IPS DF 4.7 (cell line): ENCODE measurements around the gene CDH5.

Source experiments
- DNase-seq: peaks from one replicate; pipeline ENCODE4 v3.0.0-alpha.2; 2013; ENCODE audit warnings: low spot score; ENCODE audit errors: extremely low read depth

CDH5 gene

DNA sequence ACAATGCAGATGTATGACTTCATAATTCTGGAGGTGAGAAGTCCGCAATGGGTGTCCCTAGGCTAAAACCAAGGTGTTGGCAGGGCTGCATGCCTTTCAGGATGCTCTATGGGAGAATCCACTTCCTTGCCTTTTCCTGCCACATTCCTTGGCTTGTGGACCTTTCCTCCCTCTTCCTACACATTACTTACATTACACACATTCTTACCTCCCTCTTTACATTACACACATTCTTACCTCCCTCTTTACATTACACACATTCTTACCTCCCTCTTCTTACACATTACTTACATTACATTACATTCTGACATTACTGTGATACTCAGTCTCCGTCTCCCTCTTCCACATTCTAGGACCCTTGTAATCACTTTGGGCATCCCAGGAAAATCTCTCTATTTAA is 14.2 kb upstream of the CDH5 start:
- no peak for DNase-seq

DNA sequence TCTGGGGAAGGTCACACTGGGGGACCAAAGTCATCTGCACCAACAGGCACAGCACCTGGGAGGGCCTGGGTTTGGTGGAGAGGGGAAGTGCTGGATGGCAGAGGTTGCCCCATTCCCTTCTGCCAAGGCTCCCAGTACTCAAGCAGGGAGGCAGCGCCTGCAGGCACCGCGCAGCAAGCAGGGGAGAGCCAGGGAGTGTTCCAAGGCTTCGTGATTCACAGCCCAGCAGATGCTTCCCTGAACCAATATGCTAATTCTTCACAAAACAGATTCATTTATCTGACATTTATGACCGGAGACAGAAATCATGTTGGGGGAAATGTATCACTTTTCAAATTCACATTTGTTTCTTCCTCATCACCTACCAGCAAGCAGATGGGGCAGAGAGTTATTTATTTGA is 13.4 kb upstream of the CDH5 start:
- no peak for DNase-seq

DNA sequence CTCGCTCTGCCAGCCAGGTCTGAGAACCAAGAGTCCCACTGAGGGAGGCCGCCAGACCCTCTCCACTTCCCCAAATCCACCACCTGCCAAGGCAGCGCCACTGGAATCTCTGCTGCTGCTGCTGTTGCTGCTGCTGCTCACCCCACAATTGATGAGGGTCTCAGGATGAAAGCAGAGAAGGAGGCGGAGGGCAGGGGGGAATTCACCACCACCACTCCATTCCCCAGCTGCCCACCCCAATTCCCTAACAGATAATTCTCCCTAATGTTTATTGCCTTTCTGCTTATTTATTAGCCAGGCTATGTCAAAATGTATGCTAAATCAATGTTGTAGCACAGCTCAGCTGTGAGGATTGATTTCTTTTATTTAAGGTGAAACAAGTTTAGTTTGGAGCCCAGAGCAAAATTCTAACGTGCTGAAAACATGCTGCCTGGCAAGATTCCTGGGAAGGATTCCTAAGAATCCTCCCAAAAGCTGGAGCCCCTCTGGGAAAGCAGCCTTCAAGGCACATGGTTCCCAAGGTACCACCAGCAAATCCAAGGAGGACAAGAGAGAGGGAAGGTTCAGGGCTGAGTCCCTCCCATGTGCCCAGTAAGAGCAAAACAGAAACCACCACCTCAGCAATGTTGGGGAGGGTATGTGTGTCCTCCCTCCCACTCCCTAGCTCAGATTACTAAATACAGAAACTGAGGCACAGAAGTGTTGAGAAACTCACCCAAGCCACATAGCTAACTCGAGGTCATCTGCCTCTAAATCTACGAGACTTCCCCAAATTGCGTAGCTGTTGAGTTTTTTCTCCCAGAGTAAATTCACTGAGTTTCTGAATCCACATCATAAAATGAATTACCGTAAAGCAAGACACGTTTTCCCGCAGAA is 12.2 kb upstream of the CDH5 start:
- no peak for DNase-seq

DNA sequence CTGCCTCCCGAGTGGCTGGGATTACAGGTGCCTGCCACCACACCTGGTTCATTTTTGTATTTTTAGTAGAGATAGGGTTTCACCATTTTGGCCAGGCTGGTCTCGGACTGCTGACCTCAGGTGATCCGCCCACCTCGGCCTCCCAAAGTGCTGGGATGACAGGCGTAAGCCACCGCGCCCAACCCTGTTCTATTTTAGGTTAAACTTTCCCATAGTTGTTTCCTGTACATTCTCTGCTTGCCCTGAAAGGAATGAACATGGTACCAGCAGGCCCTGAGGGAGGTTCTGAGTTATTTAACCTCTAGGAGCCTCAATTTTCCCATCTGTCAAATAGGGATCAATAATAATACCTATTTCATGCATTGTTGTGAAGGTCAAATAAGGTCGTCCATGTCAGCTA is 11.0 kb upstream of the CDH5 start:
- no peak for DNase-seq

DNA sequence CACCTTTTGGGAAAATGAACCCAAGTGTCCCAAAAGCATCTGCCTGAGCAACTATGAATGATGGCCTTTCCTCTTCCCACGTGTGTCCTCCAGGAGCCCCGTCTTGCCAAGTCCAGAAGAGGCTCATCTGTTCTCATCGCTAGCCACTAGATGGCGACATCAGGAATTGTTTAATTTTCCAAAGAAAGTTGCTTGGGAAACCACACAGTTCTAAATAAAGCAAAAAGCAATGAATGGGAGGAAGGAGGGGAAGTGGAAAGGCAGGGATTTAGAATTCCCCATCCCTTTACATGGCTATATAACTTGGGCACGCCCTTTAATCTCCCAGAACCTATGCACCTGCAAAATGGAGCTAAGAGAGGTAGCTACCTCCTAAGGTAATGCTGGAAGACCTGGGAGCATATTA is 9.0 kb upstream of the CDH5 start:
- peak; percentile 51 for DNase-seq

DNA sequence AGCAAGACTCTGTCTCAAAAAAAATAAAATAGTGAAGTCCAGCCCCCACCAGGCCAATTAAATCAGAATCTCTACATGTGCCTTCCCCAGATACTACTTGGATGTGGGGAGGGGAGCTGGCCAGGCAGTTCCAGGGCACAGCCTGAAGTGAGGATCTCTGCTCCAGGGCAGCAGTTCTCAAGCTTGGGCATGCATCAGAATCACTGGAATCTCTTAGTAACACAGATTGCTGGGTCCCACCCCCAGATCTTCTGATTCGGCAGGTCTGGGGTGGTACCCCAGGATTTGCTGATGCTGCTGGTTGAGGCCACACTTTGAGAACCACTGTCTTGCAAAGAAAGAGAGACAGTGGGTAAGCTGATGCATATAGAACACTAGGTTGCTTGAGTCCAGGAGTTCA is 8.3 kb upstream of the CDH5 start:
- DNase-seq, result no peak

DNA sequence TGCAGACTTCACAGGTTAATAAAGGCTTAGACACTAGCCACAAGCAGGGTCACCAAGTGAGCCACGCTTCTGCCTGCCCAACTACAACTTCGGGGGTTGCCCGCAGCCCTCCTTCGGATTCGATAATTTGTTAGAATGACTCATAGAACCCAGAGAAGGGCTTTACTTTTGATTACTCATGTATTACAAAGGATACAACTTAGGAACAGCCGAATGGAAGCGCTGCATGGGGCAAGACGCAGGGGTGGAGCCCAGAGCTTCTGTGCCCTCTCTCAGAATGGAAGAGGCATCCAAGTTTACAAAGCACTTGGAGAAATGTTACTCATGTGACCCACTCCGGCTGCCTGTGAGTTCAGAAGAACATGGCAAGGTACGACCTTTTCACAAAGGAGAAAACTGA is 7.5 kb upstream of the CDH5 start:
- no peak for DNase-seq

DNA sequence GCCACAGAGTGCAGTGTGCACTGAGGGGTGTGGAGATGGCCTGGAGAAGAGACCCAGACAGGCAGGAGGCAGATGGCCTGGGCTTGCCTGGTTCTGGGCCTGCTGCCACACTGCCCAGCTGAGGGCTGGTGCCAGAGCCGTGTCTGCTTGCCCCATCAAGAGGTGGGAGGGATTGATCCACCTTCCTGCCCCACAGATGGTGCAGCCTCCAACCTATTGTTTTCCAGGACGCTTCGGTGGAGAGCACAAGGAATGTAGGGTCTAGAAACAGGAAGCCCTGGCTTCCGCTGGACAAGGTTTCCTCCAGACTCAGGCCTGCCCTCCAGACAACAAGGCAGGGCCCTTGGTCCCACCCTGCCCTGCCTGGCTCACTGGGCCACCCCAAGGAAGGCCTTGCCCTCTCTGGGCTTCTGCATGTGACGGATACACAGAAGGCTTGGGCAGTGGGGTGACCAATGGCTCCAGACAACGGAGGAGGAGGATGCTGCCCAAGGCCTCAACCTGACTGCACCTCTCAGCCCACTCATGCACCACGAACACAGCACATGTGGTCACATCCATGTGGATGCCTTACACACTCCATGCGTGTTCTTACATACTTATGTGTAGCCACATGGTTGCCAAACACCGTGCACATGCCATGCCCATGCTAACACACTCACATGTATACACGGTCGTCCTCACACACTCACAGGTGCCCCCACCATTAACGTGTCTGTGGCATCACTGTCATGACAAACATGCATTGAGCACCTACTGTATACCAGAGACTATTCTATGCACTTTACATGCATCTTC is 6.5 kb upstream of the CDH5 start:
- no peak for DNase-seq

DNA sequence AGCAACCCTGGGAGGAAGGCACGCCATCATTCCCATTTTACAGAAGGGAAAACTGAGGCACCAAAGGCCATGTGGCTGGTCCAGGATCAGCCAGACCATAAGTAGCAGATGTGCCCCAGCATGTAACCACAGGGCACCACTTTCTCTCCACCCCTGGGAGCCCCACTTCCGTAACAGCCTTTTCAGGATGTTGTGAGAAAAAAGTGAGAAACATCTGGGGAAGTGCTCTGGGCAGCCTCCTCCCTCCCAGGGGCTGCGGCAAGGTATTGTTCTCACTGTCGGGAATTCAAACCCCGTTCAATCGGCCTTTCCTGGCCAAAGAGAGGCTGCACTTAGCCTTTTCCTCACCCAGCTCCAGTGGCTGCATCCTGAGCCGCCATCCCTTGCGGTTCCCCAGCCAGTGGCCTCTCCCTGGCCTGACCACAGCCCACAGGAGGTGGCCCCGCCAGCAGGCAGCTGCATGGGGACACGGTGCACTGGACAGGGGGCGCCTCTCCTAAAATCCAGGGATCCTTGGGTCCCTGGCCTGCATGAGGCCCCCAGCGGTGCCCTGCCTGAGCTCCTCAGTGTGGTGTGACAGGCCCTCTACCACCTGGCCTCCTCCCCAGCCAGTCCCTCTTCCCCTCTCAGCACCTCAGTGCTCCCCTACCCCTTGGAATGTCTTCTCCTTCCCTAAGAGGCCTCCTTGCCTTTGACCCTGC is 5.7 kb upstream of the CDH5 start:
- no peak for DNase-seq

DNA sequence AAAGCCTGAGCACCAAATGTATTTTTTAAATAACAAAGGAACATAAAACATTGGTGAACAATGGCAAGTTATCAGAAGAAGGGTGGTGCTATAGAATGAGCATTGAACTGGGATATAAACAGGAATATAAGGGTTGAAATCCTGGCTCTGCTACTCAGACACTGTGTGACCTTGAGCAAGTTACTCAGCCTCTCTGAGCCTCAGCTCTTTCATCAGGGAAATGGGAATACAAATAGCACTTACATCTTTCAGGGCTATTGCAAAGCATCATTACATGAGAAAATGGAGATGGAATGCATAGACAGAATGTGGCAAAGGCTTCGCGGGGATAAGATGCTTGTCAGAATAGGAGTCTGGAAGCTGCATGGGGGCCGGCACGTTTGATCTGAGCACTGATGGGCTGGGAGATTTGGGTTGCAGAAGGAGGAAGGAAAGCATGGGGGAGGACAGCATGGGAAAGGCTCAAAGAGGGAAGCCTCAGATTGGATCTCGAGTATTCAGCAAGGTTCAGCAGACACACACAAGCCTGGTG is 4.8 kb upstream of the CDH5 start:
- DNase-seq, result no peak

DNA sequence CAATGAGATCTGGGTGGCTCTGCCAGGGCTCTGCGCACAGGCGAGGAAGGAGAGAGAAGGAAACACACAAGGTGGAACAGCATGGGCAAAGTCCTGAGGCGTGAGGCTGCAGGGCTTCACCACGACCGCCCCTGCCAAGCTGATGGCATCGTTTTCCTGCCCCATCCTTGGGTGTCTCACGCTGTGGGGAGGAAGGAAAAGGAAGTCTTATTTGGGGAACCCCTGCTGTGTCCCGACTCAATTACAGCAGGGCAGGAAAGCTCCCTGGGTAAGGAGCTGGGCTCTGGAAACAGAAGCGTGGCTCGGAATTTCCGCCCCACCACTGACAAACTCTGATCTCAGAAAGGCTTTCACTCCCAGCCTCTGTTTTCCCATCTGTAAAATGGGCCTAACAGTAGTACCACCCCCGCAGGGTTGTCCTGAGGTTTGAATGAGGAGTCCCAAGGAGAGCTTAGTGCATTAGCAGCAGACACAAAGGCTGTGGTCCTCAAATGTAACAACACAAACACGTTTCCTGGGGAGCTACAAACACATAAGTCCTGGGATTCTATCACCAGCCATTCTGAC is 3.2 kb upstream of the CDH5 start:
- no peak for DNase-seq

DNA sequence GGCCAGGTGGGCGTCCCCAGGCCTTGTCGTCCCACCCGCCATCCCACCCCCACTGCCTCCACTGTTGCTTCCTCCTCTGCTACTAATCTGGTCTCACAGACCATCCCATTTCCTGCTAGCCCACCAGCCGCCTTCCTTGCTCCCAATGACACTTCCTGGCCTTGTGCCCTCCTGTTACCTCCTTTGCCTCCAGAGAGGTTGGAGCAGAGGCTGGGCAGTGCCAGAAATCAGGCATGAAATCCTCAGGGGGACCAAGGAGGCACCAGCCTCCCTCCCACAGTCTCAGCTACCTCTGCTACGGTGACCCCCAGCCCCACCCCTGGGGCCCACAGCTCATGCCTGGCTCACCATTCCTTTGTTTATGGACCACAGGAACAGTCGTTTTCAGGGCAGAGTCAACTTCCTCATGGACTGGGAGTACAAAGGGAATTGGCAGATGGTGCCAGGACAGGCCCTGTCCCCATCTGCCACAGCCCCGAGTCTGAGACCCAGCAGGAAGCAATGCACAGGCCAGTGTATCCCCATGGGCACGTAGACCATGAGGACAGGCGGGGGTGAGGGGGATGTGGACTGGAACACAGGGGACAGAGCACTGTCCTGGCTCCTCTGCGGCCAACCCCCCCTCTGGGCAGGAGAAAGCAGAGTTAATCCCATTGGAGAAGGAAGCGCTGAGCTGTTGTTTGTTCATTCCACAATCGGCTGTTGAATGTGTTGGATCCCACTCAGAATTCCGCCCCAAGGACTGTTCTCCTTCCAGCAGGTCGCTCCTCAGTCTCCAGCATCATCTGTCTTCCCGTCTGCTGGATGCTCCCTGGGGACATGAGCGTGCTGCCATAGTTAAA is 2.2 kb upstream of the CDH5 start:
- no peak for DNase-seq

DNA sequence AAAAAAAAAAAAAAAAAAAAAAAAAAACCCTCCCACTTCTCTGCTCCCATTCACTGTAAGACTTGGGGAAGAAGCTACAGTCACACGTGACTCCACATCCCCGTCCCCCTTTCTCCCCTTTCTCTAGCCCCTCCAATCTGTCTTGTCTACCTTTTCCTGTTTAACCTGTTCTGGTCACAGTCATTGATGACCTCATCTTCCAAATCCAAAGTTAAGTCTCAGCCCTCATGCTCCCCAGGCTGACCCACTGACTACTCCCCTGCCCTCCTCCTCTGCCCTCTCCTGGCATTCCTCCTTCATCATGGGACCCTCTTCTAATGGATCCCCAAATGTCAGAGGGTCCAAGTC is 1.6 kb upstream of the CDH5 start:
- no peak for DNase-seq

DNA sequence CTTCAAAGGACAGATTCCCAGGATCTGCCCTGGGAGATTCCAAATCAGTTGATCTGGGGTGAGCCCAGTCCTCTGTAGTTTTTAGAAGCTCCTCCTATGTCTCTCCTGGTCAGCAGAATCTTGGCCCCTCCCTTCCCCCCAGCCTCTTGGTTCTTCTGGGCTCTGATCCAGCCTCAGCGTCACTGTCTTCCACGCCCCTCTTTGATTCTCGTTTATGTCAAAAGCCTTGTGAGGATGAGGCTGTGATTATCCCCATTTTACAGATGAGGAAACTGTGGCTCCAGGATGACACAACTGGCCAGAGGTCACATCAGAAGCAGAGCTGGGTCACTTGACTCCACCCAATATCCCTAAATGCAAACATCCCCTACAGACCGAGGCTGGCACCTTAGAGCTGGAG is 840 bp upstream of the CDH5 start:
- no peak for DNase-seq

DNA sequence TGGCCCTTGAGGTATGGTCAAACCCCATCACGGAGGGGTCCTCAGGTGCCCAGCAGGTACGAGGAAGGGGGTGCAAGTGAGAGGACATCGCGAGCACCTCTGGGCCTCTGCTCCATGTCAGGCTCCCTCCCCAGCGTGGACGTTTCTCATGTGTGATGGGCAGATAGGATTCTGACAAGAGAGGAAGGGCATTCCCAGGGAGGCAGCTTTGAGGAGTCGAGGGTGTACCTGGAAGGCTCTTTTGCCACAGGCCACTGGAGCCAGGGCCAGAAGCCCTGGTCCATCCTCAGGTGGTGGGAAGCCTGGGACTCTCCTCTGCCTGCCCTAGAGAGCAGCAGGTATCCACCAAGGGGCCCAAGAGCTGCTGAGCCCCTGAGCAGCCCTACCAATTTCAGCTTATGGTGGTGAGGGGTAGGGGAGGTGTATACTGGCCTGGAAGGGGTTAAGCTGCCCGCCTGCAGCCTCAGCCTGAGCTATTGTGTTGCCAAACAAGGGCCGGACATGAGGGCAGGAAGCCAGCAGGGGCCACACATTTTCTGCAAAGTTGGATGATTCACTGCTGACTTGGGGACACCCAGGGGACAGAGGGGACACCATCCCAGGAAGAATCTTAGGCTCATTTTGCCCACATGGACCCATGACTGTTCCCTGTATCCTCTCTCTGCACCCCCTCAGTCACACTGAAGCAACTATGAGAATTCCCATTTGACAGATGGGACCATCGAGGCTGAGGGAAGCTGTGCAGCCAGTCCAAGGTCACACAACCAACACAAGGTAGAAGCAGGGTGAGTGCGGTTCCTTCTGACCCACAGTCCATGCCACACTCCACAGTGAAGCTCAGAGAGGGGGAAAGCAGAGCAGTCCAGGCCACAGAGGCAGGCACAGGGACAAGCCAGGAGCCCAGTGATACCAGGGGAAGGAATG is 1.7 kb downstream of the CDH5 start:
- no peak for DNase-seq

DNA sequence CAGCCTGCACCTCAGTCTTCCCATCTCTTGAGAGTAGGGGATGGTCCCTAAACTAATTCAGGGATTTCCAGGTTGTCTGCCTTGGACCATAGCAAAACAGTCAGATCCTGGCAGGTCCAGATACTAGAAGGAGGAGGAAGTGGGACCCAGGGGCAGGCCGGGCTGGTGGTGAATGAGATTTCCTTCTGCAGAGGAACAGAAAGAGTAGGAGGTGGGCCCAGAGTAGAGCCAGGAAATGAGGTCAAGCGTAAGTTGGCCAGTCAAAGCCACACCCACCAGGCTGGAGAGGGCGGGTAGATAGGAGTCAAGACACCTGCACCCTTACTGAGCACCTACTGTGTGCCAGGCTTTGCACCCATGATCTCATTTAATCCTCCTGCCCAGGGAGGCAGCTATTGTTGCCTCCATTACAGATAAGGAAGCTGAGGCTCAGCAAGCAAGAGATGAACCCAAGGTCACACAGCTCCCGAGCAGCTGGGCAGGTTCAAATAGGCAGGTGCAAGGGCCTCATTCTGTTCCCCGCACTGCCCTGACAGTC is 2.6 kb downstream of the CDH5 start:
- DNase-seq, result no peak

DNA sequence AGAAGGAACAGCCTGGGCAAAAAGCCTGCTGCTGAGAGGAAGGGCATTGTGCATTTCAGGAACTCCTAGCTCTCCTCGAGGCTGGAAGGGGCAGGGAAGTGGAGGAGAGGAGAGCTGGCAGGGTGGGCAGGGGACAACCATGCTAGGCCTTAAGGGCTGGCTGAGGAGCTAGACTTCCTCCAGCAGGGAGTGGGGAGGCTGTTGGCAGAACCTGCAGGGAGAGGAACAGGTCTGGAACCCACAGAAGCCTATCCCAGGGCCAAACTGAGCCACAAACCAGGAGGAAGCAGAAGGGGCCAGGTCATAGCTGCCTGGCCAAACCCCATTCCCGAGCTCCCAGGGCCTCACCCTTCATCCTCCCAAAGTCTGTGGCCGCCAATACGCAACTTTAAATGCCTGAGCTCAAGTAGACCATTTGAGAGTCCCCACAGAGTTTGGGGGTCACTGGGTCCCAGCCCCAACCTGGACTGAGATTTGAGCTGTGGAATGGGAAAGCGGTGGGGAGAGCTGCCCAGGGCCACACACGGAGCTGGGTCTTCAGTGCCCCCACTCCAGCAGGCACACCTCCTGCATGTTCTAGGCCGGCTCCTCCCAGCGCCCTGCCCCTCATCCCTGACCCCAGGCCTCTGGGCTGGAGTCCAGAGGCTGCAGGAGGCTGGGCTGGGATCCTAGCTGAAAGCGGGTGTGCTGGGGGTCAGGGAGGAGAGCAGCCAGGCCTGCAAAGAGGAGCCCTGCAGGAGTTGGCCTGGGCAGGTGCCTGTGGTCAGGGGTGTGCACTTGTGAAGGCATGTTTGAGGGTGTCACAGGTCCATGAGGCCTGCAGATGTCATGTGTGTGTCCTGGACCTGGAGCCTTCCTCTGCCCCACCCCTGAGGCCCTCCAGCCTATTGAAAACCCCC is 4.5 kb downstream of the CDH5 start:
- DNase-seq, result no peak
